ENCODE results near the gene INTS1. TPM values are rescaled to one million over a fixed set of nuclear protein-coding genes. Genes with fewer than 3 reads are reported as not detected.

The INTS1 gene
- total RNA-seq, 1 donor from 2014 or later: 29.9 TPM

DNA sequence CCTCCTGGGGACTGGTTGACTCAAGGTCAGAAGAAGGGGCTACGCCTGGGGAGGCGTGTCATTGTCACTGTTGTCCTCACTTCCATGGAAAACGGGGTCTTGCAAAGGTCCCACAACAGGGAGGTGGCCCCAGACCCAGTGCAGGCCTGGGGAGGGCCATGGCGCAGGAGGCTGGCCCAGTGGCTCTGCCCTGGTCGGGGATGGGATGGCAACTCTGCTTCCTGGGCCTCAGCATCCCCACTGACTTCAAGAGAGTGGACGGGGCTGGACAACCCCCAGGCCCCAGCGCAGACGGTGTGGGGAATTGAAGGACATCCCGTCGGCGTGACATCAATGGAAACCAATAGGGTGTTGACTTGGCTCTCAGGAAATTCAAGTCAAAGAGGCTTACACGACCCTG, 80.1 kb downstream of the INTS1 start:
- intact Hi-C loops (cut with micrococcal nuclease): no loop called here
- no peak overlapping the region for H3K27ac ChIP-seq (replicated peaks)
- DNase-seq: no peak
- H3K4me1 ChIP-seq: no peaks in the 10 kb centered on the region
- no peak overlapping the region for H3K4me3 ChIP-seq
- H3K36me3 ChIP-seq: no peaks in the 10 kb centered on the region
- H3K9me3 ChIP-seq (replicated peaks): no peaks in the 10 kb centered on the region
- peaks cover 94% of the 10 kb centered on the region for H3K27me3 ChIP-seq (ENCODE audit: low read depth)
- TF ChIP-seq, protein P1, sequence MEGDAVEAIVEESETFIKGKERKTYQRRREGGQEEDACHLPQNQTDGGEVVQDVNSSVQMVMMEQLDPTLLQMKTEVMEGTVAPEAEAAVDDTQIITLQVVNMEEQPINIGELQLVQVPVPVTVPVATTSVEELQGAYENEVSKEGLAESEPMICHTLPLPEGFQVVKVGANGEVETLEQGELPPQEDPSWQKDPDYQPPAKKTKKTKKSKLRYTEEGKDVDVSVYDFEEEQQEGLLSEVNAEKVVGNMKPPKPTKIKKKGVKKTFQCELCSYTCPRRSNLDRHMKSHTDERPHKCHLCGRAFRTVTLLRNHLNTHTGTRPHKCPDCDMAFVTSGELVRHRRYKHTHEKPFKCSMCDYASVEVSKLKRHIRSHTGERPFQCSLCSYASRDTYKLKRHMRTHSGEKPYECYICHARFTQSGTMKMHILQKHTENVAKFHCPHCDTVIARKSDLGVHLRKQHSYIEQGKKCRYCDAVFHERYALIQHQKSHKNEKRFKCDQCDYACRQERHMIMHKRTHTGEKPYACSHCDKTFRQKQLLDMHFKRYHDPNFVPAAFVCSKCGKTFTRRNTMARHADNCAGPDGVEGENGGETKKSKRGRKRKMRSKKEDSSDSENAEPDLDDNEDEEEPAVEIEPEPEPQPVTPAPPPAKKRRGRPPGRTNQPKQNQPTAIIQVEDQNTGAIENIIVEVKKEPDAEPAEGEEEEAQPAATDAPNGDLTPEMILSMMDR (IDR thresholded peaks at IDR 0.05; ENCODE audit: borderline replicate concordance): no peak

DNA sequence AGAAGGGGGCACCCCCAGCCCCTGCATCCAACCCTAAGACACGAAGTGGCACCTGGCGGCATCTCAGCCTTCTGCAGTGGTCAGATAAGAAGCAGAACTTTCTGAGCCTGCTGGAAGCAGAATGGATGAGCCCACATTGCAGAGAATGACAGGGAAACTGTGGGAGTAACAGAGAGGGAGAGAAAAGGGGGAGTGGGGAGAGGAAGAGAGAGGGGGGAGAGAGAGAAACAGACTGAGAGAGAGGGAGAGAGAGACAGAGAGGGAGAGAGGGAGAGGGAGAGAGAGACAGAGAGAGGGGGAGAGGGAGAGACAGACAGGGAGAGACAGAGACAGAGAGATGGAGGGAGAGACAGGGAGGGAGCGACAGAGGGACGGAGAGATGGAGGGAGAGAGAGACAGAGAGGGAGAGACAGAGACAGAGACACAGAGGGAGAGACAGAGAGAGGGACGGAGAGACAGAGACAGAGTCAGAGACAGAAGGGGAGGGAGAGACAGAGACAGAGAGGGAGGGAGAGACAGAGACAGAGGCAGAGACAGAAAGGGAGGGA, 80.9 kb downstream of the INTS1 start:
- peaks cover 94% of the 10 kb centered on the region for H3K27me3 ChIP-seq (ENCODE audit: low read depth)
- no peaks in the 10 kb centered on the region for H3K36me3 ChIP-seq

DNA sequence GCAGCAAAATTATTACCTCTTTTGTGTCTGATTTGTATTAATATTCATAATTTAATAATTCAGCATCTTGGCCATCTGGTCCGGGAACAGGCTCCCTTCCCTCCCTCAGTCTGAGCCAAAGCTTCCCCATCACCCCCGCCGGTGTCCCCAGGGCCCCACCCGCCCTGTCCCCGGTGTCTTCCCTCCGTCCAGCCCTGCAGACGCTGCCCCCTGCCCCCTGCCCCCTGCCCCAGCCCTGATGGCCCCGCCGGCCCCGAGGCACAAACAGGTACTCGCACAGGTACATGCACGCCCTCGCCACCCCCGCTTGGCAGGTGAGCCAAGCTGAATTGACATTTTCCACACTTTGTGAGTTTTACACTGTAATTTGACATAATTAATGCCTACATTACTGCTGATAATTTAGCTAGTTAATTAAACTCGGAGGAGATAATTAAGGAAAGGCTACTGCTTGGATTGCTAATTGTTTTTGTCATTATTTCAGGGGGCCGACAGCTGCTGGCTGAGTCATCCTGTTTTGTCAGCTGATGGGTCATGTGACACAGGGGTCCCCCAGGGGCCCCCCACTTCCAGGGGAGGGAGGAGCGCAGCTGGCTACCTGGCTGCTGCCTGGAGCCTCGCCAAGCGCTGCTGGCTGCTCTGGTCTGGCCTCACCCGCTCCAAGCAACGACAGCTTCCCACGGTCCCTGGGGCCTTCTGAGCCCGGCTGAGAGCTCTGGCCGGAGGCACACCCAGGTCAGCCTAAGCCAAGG, 81.5 kb downstream of the INTS1 start:
- no peak overlapping the region for H3K4me3 ChIP-seq
- H3K27ac ChIP-seq (replicated peaks): no peak overlapping the region
- intact Hi-C loops (cut with micrococcal nuclease): no loop called here
- H3K9me3 ChIP-seq (replicated peaks): no peaks in the 10 kb centered on the region
- no peak for DNase-seq
- TF ChIP-seq, protein P1 (IDR thresholded peaks at IDR 0.05; ENCODE audit: borderline replicate concordance): no peak
- no peaks in the 10 kb centered on the region for H3K36me3 ChIP-seq
- no peaks in the 10 kb centered on the region for H3K4me1 ChIP-seq
- peaks cover 94% of the 10 kb centered on the region for H3K27me3 ChIP-seq (ENCODE audit: low read depth)

More for the DNA sequence above, 80.9 kb downstream of the INTS1 start:
- Histone ChIP-seq H3K4me3 (no peak overlapping the region), H3K27ac (replicated peaks) (no peak overlapping the region), H3K9me3 (replicated peaks) (no peaks in the 10 kb centered on the region), H3K4me1 (no peaks in the 10 kb centered on the region)
- intact Hi-C loops (cut with micrococcal nuclease): no loop called here
- no peak for DNase-seq
- TF ChIP-seq, protein P1 (IDR thresholded peaks at IDR 0.05; ENCODE audit: borderline replicate concordance): no peak

DNA sequence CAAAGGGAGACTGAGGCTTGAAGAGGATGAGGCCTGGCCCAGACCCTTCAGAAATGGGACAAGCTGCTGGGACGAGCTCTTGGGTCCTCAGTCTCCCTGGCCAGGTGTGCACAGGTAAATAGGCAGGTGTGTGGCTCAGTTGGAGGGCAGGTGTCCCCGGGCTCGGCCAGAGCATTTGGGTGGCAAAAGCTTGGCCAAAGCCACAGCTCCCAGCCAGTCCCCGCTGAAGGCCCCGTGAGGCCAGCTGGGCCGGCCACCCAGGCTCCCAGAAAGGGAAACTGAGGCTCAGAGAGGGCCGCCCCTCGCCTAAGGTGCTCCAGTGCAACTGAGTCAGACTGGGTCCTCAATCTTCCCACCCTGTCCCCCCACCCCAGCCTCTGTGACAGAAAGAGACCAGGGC, 82.2 kb downstream of the INTS1 start:
- H3K9me3 ChIP-seq (replicated peaks): no peaks in the 10 kb centered on the region
- TF ChIP-seq, protein P1 (IDR thresholded peaks at IDR 0.05; ENCODE audit: borderline replicate concordance): no peak
- H3K4me3 ChIP-seq: no peak overlapping the region
- no peak overlapping the region for H3K27ac ChIP-seq (replicated peaks)
- H3K4me1 ChIP-seq: no peaks in the 10 kb centered on the region
- peaks cover 93% of the 10 kb centered on the region for H3K27me3 ChIP-seq (ENCODE audit: low read depth)
- no peak for DNase-seq
- intact Hi-C loops (cut with micrococcal nuclease): no loop called here
- H3K36me3 ChIP-seq: no peaks in the 10 kb centered on the region

- Histone ChIP-seq H3K4me1 (no peaks in the 10 kb centered on the region), H3K27ac (replicated peaks) (no peak overlapping the region), H3K4me3 (no peak overlapping the region), H3K9me3 (replicated peaks) (no peaks in the 10 kb centered on the region), H3K27me3 (ENCODE audit: low read depth) (peaks cover 93% of the 10 kb centered on the region), H3K36me3 (no peaks in the 10 kb centered on the region)
- intact Hi-C loops (cut with micrococcal nuclease): no loop called here
- DNase-seq: no peak
- TF ChIP-seq, protein P1 (IDR thresholded peaks at IDR 0.05; ENCODE audit: borderline replicate concordance): no peak
Observed at GRCh38 chr7:1421020-1421790, 83.0 kb downstream of the INTS1 start.

Other genes starting within 250 kb of the INTS1 start
- gene MICALL2, start 44.9 kb downstream of the INTS1 start, total RNA-seq: 8.3 TPM
- gene MAFK, start 26.3 kb upstream of the INTS1 start, total RNA-seq: 76.5 TPM
- 0.36 TPM for gene TMEM184A, start 51.8 kb upstream of the INTS1 start, total RNA-seq
- 11.2 TPM for gene PSMG3, start 65.6 kb upstream of the INTS1 start, total RNA-seq
- 10.5 TPM for gene ELFN1, start 165.9 kb upstream of the INTS1 start, total RNA-seq